Stimulated activated memory B cell treated with anti-CD40 and anti-IgM and Interleukin-4, amounts not matched to agents 10 μg/mL and 1 μg/mL and 100 μg/mL, for 72 hours (primary cell): ENCODE measurements around the gene RANBP1.

ENCODE experiments used
- ATAC-seq: fragments of 150-1000 bp; cut with Tn5 transposase; 2 replicates; pipeline ENCODE4 v1.10.0; 2021
- H3K27ac Mint-ChIP-seq: one replicate; pipeline ENCODE4 v1.8.0; 2022; ENCODE audit warnings: mild to moderate bottlenecking, mixed read lengths
- H3K27me3 Mint-ChIP-seq: one replicate; pipeline ENCODE4 v1.8.0; 2022; ENCODE audit warnings: mixed read lengths
- H3K36me3 Mint-ChIP-seq: one replicate; pipeline ENCODE4 v1.8.0; 2022; ENCODE audit warnings: mixed read lengths
- H3K4me1 Mint-ChIP-seq: one replicate; pipeline ENCODE4 v1.8.0; 2022; ENCODE audit warnings: mixed read lengths
- H3K4me3 Mint-ChIP-seq: one replicate; pipeline ENCODE4 v1.8.0; 2022; ENCODE audit warnings: mild to moderate bottlenecking, moderate library complexity, mixed read lengths
- H3K9me3 Mint-ChIP-seq: one replicate; pipeline ENCODE4 v1.8.0; 2022; ENCODE audit warnings: mixed read lengths

Gene RANBP1

DNA sequence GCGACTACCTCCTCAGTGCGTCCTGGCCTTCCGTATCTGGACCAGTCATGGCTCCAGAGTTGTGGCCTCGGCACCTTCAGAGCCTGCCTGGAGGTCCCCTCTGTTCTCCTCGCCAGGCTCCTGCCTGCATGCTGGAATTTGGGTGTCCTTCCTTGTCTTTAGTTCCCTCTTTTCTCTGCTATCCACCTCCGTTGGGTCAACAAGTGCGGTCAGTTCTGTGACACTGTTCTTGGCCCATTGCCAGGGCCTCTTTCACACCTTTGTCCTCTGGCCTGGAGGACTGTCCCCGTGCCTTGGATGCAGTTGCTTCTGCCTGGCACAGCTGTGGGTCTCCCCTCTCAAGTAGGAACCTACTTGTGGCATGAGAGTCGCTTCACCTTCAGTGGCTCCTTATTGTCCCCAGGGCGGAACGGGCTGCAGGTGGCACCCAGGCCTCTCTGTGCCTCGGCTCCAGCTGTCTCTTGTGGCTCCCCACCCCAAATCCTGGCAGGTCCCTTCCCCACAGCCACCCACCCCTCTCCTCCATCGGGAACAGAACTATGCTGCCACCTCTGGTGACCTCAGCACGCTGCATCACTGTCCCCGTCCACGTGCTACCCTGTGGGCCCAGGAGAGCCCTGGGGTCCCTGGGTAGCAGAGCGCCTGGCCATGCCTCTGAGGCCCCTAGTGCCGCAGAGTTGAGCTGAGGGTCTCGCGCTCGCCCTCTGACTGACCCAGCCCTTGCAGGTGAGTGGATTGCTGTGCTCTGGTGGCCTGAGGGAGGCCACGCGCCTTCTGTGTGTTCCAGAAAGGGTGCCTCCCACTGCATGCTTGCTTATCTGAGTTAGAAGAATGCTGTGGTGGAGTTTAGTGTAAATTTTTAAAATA lies 31.1 kb upstream of the RANBP1 start:
- Mint-ChIP-seq H3K27me3 (no peaks in the 10 kb centered on the region), H3K36me3 (peaks cover 37% of the 10 kb centered on the region), H3K4me1 (peaks cover 51% of the 10 kb centered on the region), H3K4me3 (no peak overlapping the region), H3K27ac (no peak overlapping the region), H3K9me3 (no peaks in the 10 kb centered on the region)
- ATAC-seq = no peak

DNA sequence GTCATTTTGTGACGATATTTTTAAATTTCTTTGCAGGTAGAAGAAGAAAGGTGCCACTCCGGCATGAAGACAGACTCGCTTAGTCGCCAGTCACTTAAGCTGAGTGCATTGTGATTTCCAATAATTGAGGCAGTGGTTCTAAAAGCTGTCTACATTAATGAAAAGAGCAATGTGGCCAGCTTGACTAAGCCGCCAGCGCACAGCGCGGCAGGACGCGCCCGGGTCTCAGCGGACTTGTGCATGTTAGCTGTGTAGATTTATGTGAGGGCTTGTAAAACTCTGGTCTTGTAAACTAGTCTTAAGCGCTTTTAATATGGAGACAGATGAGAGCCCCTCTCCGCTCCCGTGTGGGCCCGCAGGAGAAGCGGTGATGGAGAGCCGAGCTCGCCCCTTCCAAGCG lies 30.3 kb upstream of the RANBP1 start:
- Mint-ChIP-seq H3K36me3 (peaks cover 46% of the 10 kb centered on the region), H3K9me3 (no peaks in the 10 kb centered on the region), H3K27ac (no peak overlapping the region), H3K27me3 (no peaks in the 10 kb centered on the region), H3K4me1 (peaks cover 49% of the 10 kb centered on the region), H3K4me3 (no peak overlapping the region)
- no peak for ATAC-seq

DNA sequence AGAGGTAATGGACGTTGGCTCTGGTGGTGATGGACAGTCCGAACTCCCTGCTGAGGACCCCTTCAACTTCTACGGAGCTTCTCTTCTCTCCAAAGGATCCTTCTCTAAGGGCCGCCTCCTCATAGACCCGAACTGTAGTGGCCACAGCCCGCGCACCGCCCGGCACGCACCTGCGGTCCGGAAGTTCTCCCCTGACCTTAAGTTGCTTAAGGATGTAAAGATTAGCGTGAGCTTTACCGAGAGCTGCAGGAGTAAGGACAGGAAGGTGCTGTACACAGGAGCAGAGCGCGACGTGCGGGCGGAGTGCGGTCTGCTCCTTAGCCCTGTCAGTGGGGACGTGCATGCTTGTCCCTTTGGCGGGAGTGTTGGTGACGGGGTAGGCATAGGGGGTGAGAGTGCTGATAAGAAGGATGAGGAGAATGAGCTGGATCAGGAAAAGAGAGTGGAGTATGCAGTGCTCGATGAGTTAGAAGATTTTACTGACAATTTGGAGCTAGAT lies 29.8 kb upstream of the RANBP1 start:
- H3K4me3 Mint-ChIP-seq = no peak overlapping the region
- H3K4me1 Mint-ChIP-seq = peaks cover 44% of the 10 kb centered on the region
- H3K27me3 Mint-ChIP-seq = no peaks in the 10 kb centered on the region
- H3K36me3 Mint-ChIP-seq = peaks cover 51% of the 10 kb centered on the region
- no peaks in the 10 kb centered on the region for H3K9me3 Mint-ChIP-seq
- H3K27ac Mint-ChIP-seq = no peak overlapping the region
- ATAC-seq = no peak

DNA sequence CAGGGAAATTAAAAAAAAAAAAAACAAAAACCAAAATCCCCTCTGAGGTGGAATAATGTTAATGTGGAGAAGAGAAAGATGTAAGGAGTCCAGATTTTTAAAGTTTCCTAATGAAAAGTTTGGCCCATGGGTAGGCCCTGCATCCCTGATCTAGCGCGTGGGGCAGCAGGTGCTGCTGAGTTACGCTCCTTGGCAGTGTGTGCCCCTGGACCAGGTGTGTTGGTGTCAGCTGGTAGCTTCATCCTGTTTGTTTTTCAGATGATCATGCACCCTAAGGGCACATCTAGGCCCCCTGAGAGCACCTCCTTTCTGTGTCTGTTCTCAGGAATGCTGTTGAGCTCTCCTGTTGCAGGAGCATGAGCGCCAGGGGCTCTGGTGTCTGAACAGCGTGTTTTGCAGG lies 29.1 kb upstream of the RANBP1 start:
- Mint-ChIP-seq H3K4me3 (no peak overlapping the region), H3K27ac (no peak overlapping the region), H3K9me3 (no peaks in the 10 kb centered on the region), H3K36me3 (peaks cover 57% of the 10 kb centered on the region), H3K27me3 (no peaks in the 10 kb centered on the region), H3K4me1 (peaks cover 38% of the 10 kb centered on the region)
- no peak for ATAC-seq

DNA sequence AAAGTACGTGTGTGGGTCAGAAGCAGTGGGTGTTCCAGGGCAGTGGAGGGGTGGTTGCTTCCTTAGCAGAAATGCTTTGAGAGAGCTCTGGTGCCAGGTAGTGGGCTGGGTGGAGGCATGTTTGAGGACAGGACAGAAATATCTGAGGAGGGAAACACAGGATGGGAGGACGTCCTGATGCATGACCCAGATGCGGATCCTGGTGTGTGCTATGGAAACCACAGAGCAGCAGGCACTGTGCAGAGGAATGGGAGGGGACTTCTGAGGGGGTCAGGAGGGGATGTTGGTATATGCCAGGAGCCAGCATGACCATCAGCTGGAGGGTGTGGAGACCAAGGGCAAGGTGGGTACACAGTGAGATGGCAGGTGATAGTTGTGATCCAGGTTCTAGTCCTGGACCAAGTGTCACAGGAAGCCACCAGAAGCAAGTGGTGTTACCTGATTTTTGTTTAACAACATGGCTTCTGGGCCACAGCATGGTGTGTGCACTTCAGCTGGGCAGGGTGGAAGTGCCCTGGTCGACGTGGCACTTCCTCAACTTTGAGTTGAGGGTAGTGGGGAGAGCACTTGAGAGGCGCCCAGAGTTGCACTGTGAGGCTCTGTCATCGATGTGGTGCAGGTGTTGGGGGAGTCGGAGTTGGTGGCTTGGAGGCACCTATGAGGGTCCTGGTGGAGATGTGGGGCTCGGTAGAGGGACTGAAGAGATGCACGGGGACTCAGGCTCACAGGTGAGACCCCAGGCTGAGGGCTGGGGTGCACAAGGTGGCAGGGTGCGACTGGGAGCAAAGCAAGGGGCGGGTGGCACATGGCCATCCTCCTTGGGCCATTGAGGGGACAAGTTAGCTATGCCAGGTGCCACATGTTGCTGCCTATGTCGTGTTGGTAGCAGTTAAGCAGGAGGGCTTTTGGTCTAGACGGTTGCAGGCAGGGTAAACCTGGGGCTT lies 28.3 kb upstream of the RANBP1 start:
- H3K9me3 Mint-ChIP-seq = no peaks in the 10 kb centered on the region
- no peak overlapping the region for H3K4me3 Mint-ChIP-seq
- H3K4me1 Mint-ChIP-seq = peaks cover 30% of the 10 kb centered on the region
- H3K27me3 Mint-ChIP-seq = no peaks in the 10 kb centered on the region
- ATAC-seq = no peak
- H3K36me3 Mint-ChIP-seq = peaks cover 66% of the 10 kb centered on the region
- H3K27ac Mint-ChIP-seq = no peak overlapping the region

DNA sequence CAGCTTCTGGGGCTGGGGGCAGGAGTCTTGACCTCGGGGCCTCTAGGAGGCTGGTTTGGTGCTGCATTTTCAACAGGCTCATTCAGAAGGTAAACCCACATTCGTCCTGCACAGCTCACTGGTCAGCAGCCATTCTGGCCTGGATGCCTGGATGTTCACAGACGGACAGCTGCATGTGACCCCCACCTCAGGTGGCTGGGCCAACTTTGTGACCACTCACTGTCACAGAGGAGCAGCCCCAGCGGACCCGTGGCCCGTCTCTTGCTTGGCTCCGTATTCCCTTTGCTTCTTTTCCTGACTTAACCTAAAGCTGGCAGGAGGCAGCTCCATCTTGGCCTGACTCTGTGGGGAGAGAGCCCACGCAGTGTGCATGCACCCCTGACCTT lies 27.6 kb upstream of the RANBP1 start:
- Mint-ChIP-seq H3K4me3 (no peak overlapping the region), H3K36me3 (peaks cover 69% of the 10 kb centered on the region), H3K27me3 (no peaks in the 10 kb centered on the region), H3K27ac (no peak overlapping the region), H3K9me3 (no peaks in the 10 kb centered on the region), H3K4me1 (peaks cover 23% of the 10 kb centered on the region)
- no peak for ATAC-seq

DNA sequence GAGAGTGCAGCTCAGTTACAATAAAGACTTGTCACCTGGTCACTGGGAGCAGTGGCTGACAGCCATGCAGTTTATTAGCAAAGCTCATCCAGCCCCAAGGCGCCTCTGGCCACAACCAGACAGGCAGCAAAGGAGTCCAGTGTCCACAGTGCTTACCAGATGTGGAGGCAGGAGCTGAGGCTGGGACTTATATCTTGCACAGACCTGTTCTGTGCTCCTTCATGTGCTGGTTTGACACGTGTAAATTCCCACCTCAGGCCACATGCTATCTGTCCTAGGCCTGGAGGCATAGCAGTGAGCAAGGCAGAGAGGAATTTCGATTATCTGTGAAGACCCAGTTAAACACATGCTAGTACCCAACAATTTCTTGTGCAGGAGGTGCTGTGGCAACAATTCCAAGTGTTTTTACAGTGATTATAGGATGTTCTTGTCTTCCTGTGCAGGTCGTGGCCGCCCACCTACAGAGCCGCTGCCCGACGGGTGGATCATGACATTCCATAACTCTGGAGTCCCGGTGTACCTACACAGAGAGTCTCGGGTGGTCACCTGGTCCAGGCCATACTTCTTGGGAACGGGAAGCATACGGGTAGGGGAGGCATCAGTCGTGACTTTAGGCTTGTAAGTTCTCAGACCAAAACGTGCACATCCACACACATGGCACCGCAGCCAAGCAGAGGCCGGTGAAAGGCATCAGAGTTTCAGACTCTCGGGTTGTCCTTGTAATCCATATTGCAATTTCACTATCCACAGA lies 26.5 kb upstream of the RANBP1 start:
- Mint-ChIP-seq H3K27me3 (no peaks in the 10 kb centered on the region), H3K27ac (no peak overlapping the region), H3K36me3 (peaks cover 80% of the 10 kb centered on the region), H3K9me3 (no peaks in the 10 kb centered on the region), H3K4me3 (no peak overlapping the region), H3K4me1 (peaks cover 12% of the 10 kb centered on the region)
- no peak for ATAC-seq

DNA sequence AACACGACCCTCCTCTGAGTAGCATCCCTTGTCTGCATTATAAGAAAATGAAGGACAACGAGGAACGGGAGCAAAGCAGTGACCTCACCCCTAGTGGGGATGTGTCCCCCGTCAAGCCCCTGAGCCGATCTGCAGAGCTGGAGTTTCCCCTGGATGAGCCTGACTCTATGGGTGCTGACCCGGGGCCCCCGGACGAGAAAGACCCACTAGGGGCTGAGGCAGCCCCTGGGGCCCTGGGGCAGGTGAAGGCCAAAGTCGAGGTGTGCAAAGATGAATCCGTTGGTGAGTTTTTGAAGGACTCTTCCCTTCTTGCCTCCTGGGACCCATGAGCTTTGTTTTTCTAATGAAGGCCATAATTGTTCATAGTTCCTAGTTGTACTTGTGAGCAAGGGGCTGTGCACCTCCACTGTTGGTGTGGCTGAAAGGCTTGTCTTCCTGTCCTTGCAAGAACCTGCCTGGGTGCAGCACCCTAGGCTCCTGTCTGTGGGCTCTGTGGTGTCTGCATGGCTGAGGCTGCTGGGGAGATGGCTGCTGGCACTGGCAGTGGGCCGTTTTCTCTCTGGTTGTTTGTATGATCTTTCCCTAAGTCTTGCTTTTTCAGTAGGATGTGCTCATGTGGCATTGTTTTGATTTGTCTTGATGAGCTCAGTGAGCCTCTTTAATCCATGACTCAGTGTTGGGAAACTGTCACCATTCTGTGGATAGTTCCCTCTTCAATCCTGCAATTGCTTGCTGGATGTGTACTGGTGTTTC lies 25.8 kb upstream of the RANBP1 start:
- Mint-ChIP-seq H3K36me3 (peaks cover 86% of the 10 kb centered on the region), H3K27ac (no peak overlapping the region), H3K27me3 (no peaks in the 10 kb centered on the region), H3K4me1 (peaks cover 7% of the 10 kb centered on the region), H3K9me3 (no peaks in the 10 kb centered on the region), H3K4me3 (no peak overlapping the region)
- ATAC-seq = no peak

DNA sequence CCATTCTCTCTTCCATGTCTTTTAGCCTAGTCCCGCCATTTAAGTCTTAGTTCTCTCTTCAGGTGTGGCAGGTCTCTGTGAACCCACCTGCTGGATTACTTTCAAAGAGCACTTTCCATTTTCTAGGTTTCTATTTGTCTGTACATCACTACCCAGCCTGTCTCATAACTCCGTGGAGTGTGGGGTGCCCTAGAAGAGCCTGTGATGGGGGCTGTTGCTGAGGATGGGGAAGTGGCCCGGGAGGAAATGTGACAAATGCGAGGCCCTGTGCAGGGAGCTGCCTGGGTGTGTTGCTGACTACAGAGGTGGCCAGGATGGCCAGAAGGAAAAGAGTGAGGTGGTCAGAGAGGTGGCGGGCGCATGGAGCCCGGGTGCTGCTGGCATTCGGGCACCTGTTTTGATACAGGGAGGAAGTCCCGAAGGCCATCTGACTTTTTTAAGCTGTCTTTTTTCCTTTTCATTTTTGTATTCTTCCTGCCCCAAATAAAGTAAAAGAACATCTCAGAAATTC lies 25.1 kb upstream of the RANBP1 start:
- Mint-ChIP-seq H3K9me3 (no peaks in the 10 kb centered on the region), H3K27me3 (no peaks in the 10 kb centered on the region), H3K36me3 (peaks cover 92% of the 10 kb centered on the region), H3K4me3 (no peak overlapping the region), H3K4me1 (peaks cover 7% of the 10 kb centered on the region), H3K27ac (no peak overlapping the region)
- ATAC-seq = no peak

DNA sequence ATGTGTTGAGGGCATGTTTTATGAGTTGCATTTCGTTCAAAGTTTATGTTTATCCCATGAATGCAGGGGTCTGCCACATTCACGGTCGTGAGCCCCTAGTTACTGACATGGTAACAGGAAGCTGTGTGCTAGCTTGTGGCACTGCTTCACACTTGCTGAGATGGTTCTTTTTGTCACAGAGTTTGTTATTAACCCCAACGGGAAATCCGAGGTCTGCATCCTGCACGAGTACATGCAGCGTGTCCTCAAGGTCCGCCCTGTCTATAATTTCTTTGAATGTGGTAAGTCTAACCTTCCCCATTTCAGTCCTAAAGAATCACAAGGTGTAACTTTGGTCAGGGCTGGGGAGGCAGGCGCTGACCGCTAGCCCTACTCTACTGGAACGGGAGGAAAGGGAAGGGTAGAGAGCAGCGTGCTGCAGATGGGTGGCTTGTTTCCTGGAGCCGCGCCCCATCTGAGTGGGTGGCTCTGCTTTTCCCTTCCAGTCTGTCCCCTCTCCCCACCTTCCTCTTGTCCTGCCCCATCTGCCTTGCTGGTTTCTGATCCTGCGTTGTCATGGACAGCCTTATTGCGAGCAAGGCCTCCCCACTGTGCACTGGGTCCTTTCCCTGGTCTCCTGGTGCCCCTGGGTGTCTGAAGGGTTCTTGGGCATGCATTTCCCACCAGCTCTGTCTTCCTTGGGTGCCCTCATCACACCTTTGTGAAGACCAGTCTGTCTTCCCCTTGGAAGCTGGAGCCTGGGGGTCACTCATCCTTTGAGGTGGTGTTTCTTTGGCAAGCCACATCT lies 24.0 kb upstream of the RANBP1 start:
- H3K4me3 Mint-ChIP-seq = no peak overlapping the region
- H3K9me3 Mint-ChIP-seq = no peaks in the 10 kb centered on the region
- H3K27ac Mint-ChIP-seq = no peak overlapping the region
- no peaks in the 10 kb centered on the region for H3K27me3 Mint-ChIP-seq
- peaks cover 94% of the 10 kb centered on the region for H3K36me3 Mint-ChIP-seq
- no peaks in the 10 kb centered on the region for H3K4me1 Mint-ChIP-seq
- ATAC-seq = no peak

DNA sequence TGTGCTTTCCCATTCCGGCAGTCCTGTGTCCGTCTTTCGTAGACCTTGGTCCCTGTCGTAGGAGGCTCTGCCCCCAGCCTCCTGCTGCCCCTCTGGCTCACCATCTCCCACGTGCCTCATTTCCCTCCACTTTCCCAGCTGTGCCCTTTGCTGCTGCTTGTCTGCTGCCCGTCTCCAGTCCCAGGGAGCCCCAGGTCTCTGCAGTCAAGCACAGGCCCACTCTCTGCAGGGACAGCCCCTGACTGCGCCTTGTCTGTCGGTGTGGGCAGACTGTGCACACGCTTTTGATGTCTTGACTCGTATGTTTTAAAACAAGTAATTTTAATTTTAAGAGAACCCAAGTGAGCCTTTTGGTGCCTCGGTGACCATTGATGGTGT lies 23.4 kb upstream of the RANBP1 start:
- peaks cover 94% of the 10 kb centered on the region for H3K36me3 Mint-ChIP-seq
- H3K4me3 Mint-ChIP-seq = no peak overlapping the region
- H3K27ac Mint-ChIP-seq = no peak overlapping the region
- no peaks in the 10 kb centered on the region for H3K27me3 Mint-ChIP-seq
- H3K9me3 Mint-ChIP-seq = no peaks in the 10 kb centered on the region
- no peak for ATAC-seq
- H3K4me1 Mint-ChIP-seq = no peaks in the 10 kb centered on the region

DNA sequence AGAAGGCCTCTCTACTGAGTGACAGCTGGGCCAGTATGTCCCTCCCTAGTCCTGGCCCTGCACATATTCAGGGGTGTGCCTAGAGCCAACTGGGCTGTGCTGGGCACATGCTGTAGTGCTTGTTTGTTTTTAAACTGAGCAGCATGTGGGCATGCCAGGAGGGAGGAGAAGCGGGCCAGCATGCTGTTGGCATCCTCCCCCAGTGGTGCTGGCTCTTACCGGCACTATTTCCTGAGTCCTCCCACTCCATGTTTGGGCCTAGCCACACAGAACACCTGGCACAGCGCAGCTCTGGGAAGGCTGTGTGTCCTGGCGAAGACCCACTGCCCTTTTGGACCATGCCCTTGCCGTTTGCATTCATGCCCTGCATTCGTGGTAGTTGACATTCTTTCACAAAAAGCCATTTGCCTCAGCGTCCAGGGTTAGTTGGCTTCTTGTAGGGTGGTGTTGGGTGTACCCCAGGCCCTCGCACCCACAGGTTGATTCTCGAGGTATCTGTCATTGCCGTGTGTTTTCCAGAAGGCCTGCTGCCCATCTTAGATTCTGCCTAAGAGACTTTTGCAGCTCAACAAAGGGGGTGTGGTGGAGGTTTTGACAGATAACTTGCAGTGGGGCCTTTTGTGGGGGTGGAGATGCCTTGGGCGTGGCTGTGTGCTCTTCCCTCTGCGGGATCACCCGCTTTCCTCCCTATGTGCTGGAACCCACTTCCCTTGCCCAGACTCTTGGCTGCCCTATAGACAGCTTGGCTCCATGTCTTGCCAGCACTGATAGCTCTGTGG lies 22.3 kb upstream of the RANBP1 start:
- no peak overlapping the region for H3K27ac Mint-ChIP-seq
- no peaks in the 10 kb centered on the region for H3K4me1 Mint-ChIP-seq
- no peak overlapping the region for H3K4me3 Mint-ChIP-seq

DNA sequence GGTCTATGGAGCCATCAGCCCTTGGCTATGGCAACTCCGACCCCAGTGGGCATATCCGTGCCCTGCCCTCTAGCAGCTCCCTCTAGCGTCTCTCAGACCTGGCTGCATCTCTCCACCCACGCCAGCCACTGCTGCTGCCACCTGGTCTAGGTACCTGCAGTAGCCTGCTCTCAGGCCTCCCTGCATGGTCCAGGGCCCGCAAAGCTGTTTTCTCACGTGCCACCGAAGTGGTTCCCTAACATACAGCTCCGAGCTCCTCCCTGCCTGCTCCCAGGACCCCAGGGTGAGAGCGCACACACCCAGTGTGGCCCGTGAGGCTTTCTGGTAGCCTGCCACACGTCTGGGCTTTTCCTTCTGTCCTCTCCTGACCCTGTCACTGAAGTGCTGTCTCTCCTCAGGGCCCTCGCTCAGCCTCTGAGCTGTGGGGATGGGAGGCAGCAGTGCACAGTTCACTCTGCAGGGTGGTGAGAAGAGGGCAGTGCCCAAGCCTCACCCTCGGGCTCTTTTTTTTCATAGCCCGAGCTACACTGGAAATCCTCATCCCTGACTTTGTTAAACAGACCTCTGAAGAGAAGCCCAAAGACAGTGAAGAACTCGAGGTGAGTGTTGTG lies 21.6 kb upstream of the RANBP1 start:
- Mint-ChIP-seq H3K36me3 (peaks cover 89% of the 10 kb centered on the region), H3K27me3 (no peaks in the 10 kb centered on the region), H3K4me3 (no peak overlapping the region), H3K27ac (no peak overlapping the region), H3K4me1 (no peaks in the 10 kb centered on the region), H3K9me3 (no peaks in the 10 kb centered on the region)
- no peak for ATAC-seq

More for the DNA sequence above, 22.3 kb upstream of the RANBP1 start:
- peaks cover 95% of the 10 kb centered on the region for H3K36me3 Mint-ChIP-seq
- no peaks in the 10 kb centered on the region for H3K9me3 Mint-ChIP-seq
- no peak for ATAC-seq
- H3K27me3 Mint-ChIP-seq = no peaks in the 10 kb centered on the region
